ENCODE results near the gene RNF157. TPM values are rescaled to one million over a fixed set of nuclear protein-coding genes. Genes with fewer than 3 reads are reported as not detected.

RNF157 gene
- total and polyA plus RNA-seq, 2 of the 13 experiments (the other 11 are each of a cell fraction or from before 2014, with no cell fraction given): 0.44 to 1.5 TPM

GRCh38 chr17:76157759-76158158, 82.5 kb downstream of the RNF157 start (continued):
- no peak for TF ChIP-seq DR1 (CRISPR knock-in tag; IDR thresholded peaks at IDR 0.05)
- no peak for TF ChIP-seq ZNF83 (CRISPR knock-in tag; IDR thresholded peaks at IDR 0.05; ENCODE audit: borderline replicate concordance)

- Histone ChIP-seq H3K79me2 (ENCODE audit: insufficient read depth, low read length) (no peaks in the 10 kb centered on the region), H2AFZ (ENCODE audit: low read length) (no peak overlapping the region), H3K4me3 (replicated peaks in 1 of 3; ENCODE audit: insufficient read depth in 1 of 3, low read depth in 2 of 3, low read length in 3 of 3) (no peak overlapping the region), H4K20me1 (ENCODE audit: insufficient read depth, low read length) (no peaks in the 10 kb centered on the region), H3K27ac (ENCODE audit: extremely low read length, insufficient read depth, low read length) (no peak overlapping the region), H3K4me2 (ENCODE audit: low read depth, low read length) (no peak overlapping the region), H3K36me3 (replicated peaks in 1 of 2; ENCODE audit: control insufficient read depth in 1 of 2, insufficient read depth in 2 of 2, low read length in 2 of 2) (no peaks in the 10 kb centered on the region), H3K9ac (ENCODE audit: insufficient read depth, low read depth, low read length) (no peak overlapping the region), H3K27me3 (ENCODE audit: control insufficient read depth in 1 of 2, insufficient read depth in 2 of 2, low read length in 2 of 2) (peaks cover 0 to 14% of the 10 kb centered on the region in 2 experiments; a peak in 2 of 5 replicates), H3K4me1 (ENCODE audit: insufficient read depth, low read length) (peaks cover 21% of the 10 kb centered on the region), H3K9me3 (ENCODE audit: low read length) (no peaks in the 10 kb centered on the region)
- 66% methylated on average over 8 of the region's 8 CpGs for WGBS (ENCODE audit: low lambda C conversion rate)
- no TSS peak for BruUV-seq (replicated peaks)
- FAIRE-seq (no peak), DNase-seq (ENCODE audit: low spot score) (no peak), ATAC-seq (no peak)
- ChIA-PET CTCF (ENCODE audit: low intra/inter-chr PET ratio, low total read pairs) (no interaction called here), POLR2A (no interaction called here)
- in situ Hi-C loops (cut with HindIII; ENCODE audit: extremely low pct_ligation_motif_present, low pct_unique_long_range_greater_than_20kb): loop anchor here (5.0 kb wide), 1 partner anchor 34 kb away; no protein-coding TSS in a partner anchor
- intact Hi-C loops (cut with micrococcal nuclease; ENCODE audit: unreplicated experiment): no loop called here
- TF ChIP-seq HINFP (CRISPR knock-in tag; IDR thresholded peaks at IDR 0.05; ENCODE audit: low read depth): no peak
- TF ChIP-seq ZC3H13 (CRISPR knock-in tag; IDR thresholded peaks at IDR 0.05): no peak
- TF ChIP-seq THAP8 (CRISPR knock-in tag; IDR thresholded peaks at IDR 0.05; ENCODE audit: borderline replicate concordance): no peak
- no peak for TF ChIP-seq ZNF263 (CRISPR knock-in tag; IDR thresholded peaks at IDR 0.05)
- no peak for TF ChIP-seq ZNF260 (CRISPR knock-in tag; IDR thresholded peaks at IDR 0.05; ENCODE audit: borderline replicate concordance, low read depth)
- TF ChIP-seq SOX5 (CRISPR knock-in tag; IDR thresholded peaks at IDR 0.05; ENCODE audit: borderline replicate concordance): no peak
- TF ChIP-seq ZNF749 (CRISPR knock-in tag; IDR thresholded peaks at IDR 0.05; ENCODE audit: borderline replicate concordance): no peak
- TF ChIP-seq ZBTB21 (CRISPR knock-in tag; IDR thresholded peaks at IDR 0.05): no peak
- TF ChIP-seq FUBP1 (CRISPR knock-in tag; IDR thresholded peaks at IDR 0.05; ENCODE audit: borderline replicate concordance): no peak
- no peak for TF ChIP-seq RELA (CRISPR knock-in tag; IDR thresholded peaks at IDR 0.05)
- TF ChIP-seq PHB2 (IDR thresholded peaks at IDR 0.05; ENCODE audit: partially characterized antibody): no peak
- TF ChIP-seq PRMT3 (CRISPR knock-in tag; IDR thresholded peaks at IDR 0.05; ENCODE audit: borderline replicate concordance, low read depth): no peak
- no peak for TF ChIP-seq KDM5A (IDR thresholded peaks at IDR 0.05; ENCODE audit: borderline replicate concordance, low read length)
- no peak for TF ChIP-seq SRF (IDR thresholded peaks at IDR 0.05; ENCODE audit: low read depth, low read length)
- no peak for TF ChIP-seq ZNF282 (IDR thresholded peaks at IDR 0.05; ENCODE audit: partially characterized antibody)
- TF ChIP-seq ZNF550 (CRISPR knock-in tag; IDR thresholded peaks at IDR 0.05; ENCODE audit: borderline replicate concordance): no peak
- TF ChIP-seq HDAC1 (CRISPR knock-in tag; IDR thresholded peaks at IDR 0.05): no peak
- TF ChIP-seq MED13 (CRISPR knock-in tag; IDR thresholded peaks at IDR 0.05): no peak
Observed at GRCh38 chr17:76156662-76156991, 83.7 kb downstream of the RNF157 start.
